ENCODE data around the gene DACH2. TPM values are rescaled to one million over a fixed set of nuclear protein-coding genes. Genes with fewer than 3 reads are reported as not detected.

Gene DACH2
- total RNA-seq, 1 donor from 2014 or later = not detected

GRCh38 chrX:86604607-86605006, 456.4 kb downstream of the DACH2 start:
- intact Hi-C loops (cut with micrococcal nuclease) = no loop called here
- Mint-ChIP-seq H3K36me3 (ENCODE audit: low read depth) (no peaks in the 10 kb centered on the region), H3K4me1 (ENCODE audit: low read depth) (no peaks in the 10 kb centered on the region), H3K4me3 (no peak overlapping the region), H3K27ac (no peak overlapping the region), H3K27me3 (ENCODE audit: insufficient read depth) (no peaks in the 10 kb centered on the region), H3K9me3 (no peaks in the 10 kb centered on the region)
- no peak for DNase-seq (ENCODE audit: low spot score)

GRCh38 chrX:86696951-86697350, 548.7 kb downstream of the DACH2 start:
- H3K4me1 Mint-ChIP-seq (ENCODE audit: low read depth) = no peaks in the 10 kb centered on the region

GRCh38 chrX:86711531-86712180, 563.4 kb downstream of the DACH2 start:
- no peaks in the 10 kb centered on the region for H3K36me3 Mint-ChIP-seq (ENCODE audit: low read depth)
- H3K27ac Mint-ChIP-seq = no peak overlapping the region
- H3K4me1 Mint-ChIP-seq (ENCODE audit: low read depth) = no peaks in the 10 kb centered on the region
- no peak for DNase-seq (ENCODE audit: low spot score)
- no peaks in the 10 kb centered on the region for H3K27me3 Mint-ChIP-seq (ENCODE audit: insufficient read depth)
- no peak overlapping the region for H3K4me3 Mint-ChIP-seq
- intact Hi-C loops (cut with micrococcal nuclease) = no loop called here
- H3K9me3 Mint-ChIP-seq = no peaks in the 10 kb centered on the region

More at GRCh38 chrX:86696951-86697350, 548.7 kb downstream of the DACH2 start:
- H3K27me3 Mint-ChIP-seq (ENCODE audit: insufficient read depth) = no peaks in the 10 kb centered on the region
- intact Hi-C loops (cut with micrococcal nuclease) = no loop called here
- H3K27ac Mint-ChIP-seq = no peak overlapping the region
- peaks cover 7% of the 10 kb centered on the region for H3K9me3 Mint-ChIP-seq
- no peak for DNase-seq (ENCODE audit: low spot score)
- no peaks in the 10 kb centered on the region for H3K36me3 Mint-ChIP-seq (ENCODE audit: low read depth)
- H3K4me3 Mint-ChIP-seq = no peak overlapping the region

- Mint-ChIP-seq H3K4me3 (no peak overlapping the region), H3K9me3 (no peaks in the 10 kb centered on the region), H3K27me3 (ENCODE audit: insufficient read depth) (no peaks in the 10 kb centered on the region), H3K27ac (no peak overlapping the region), H3K36me3 (ENCODE audit: low read depth) (no peaks in the 10 kb centered on the region), H3K4me1 (ENCODE audit: low read depth) (no peaks in the 10 kb centered on the region)
- DNase-seq (ENCODE audit: low spot score) = no peak
- intact Hi-C loops (cut with micrococcal nuclease) = no loop called here
Measured at GRCh38 chrX:86714441-86714840, 566.2 kb downstream of the DACH2 start.

GRCh38 chrX:86724277-86724676, 576.0 kb downstream of the DACH2 start:
- H3K36me3 Mint-ChIP-seq (ENCODE audit: low read depth) = no peaks in the 10 kb centered on the region
- no peaks in the 10 kb centered on the region for H3K27me3 Mint-ChIP-seq (ENCODE audit: insufficient read depth)
- no peak overlapping the region for H3K27ac Mint-ChIP-seq
- intact Hi-C loops (cut with micrococcal nuclease) = no loop called here
- no peaks in the 10 kb centered on the region for H3K9me3 Mint-ChIP-seq
- no peaks in the 10 kb centered on the region for H3K4me1 Mint-ChIP-seq (ENCODE audit: low read depth)
- no peak for DNase-seq (ENCODE audit: low spot score)
- H3K4me3 Mint-ChIP-seq = no peak overlapping the region

GRCh38 chrX:86747091-86747490, 598.8 kb downstream of the DACH2 start:
- no peak for DNase-seq (ENCODE audit: low spot score)
- Mint-ChIP-seq H3K9me3 (no peaks in the 10 kb centered on the region), H3K4me1 (ENCODE audit: low read depth) (no peaks in the 10 kb centered on the region), H3K27ac (no peak overlapping the region), H3K27me3 (ENCODE audit: insufficient read depth) (no peaks in the 10 kb centered on the region), H3K36me3 (ENCODE audit: low read depth) (no peaks in the 10 kb centered on the region), H3K4me3 (no peak overlapping the region)
- intact Hi-C loops (cut with micrococcal nuclease) = no loop called here

- Mint-ChIP-seq H3K36me3 (ENCODE audit: low read depth) (no peaks in the 10 kb centered on the region), H3K27ac (no peak overlapping the region)
- DNase-seq (ENCODE audit: low spot score) = no peak
Measured at GRCh38 chrX:86805241-86805640, 657.0 kb downstream of the DACH2 start.

GRCh38 chrX:86806786-86807185, 658.5 kb downstream of the DACH2 start:
- peaks cover 5% of the 10 kb centered on the region for H3K9me3 Mint-ChIP-seq
- H3K36me3 Mint-ChIP-seq (ENCODE audit: low read depth) = no peaks in the 10 kb centered on the region
- no peak overlapping the region for H3K27ac Mint-ChIP-seq
- no peaks in the 10 kb centered on the region for H3K4me1 Mint-ChIP-seq (ENCODE audit: low read depth)
- no peak for DNase-seq (ENCODE audit: low spot score)
- intact Hi-C loops (cut with micrococcal nuclease) = no loop called here
- H3K27me3 Mint-ChIP-seq (ENCODE audit: insufficient read depth) = no peaks in the 10 kb centered on the region
- no peak overlapping the region for H3K4me3 Mint-ChIP-seq

More at GRCh38 chrX:86805241-86805640, 657.0 kb downstream of the DACH2 start:
- Mint-ChIP-seq H3K4me1 (ENCODE audit: low read depth) (no peaks in the 10 kb centered on the region), H3K4me3 (no peak overlapping the region), H3K9me3 (peaks cover 5% of the 10 kb centered on the region), H3K27me3 (ENCODE audit: insufficient read depth) (no peaks in the 10 kb centered on the region)
- intact Hi-C loops (cut with micrococcal nuclease) = no loop called here

- Mint-ChIP-seq H3K4me1 (ENCODE audit: low read depth) (no peaks in the 10 kb centered on the region), H3K9me3 (peaks cover 5% of the 10 kb centered on the region), H3K27ac (no peak overlapping the region), H3K36me3 (ENCODE audit: low read depth) (no peaks in the 10 kb centered on the region), H3K4me3 (no peak overlapping the region), H3K27me3 (ENCODE audit: insufficient read depth) (no peaks in the 10 kb centered on the region)
- intact Hi-C loops (cut with micrococcal nuclease) = no loop called here
- DNase-seq (ENCODE audit: low spot score) = no peak
Measured at GRCh38 chrX:86809651-86810050, 661.4 kb downstream of the DACH2 start.

- no peaks in the 10 kb centered on the region for H3K36me3 Mint-ChIP-seq (ENCODE audit: low read depth)
- H3K4me1 Mint-ChIP-seq (ENCODE audit: low read depth) = no peaks in the 10 kb centered on the region
- intact Hi-C loops (cut with micrococcal nuclease) = no loop called here
- no peak overlapping the region for H3K27ac Mint-ChIP-seq
- no peaks in the 10 kb centered on the region for H3K9me3 Mint-ChIP-seq
- no peaks in the 10 kb centered on the region for H3K27me3 Mint-ChIP-seq (ENCODE audit: insufficient read depth)
- no peak for DNase-seq (ENCODE audit: low spot score)
- no peak overlapping the region for H3K4me3 Mint-ChIP-seq
Measured at GRCh38 chrX:86829786-86830185, 681.5 kb downstream of the DACH2 start.

GRCh38 chrX:86830685-86831084, 682.4 kb downstream of the DACH2 start:
- intact Hi-C loops (cut with micrococcal nuclease) = no loop called here
- Mint-ChIP-seq H3K4me1 (ENCODE audit: low read depth) (no peaks in the 10 kb centered on the region), H3K27me3 (ENCODE audit: insufficient read depth) (no peaks in the 10 kb centered on the region), H3K27ac (no peak overlapping the region), H3K36me3 (ENCODE audit: low read depth) (no peaks in the 10 kb centered on the region), H3K4me3 (no peak overlapping the region), H3K9me3 (no peaks in the 10 kb centered on the region)
- DNase-seq (ENCODE audit: low spot score) = no peak

- no peak overlapping the region for H3K4me3 Mint-ChIP-seq
- no peaks in the 10 kb centered on the region for H3K9me3 Mint-ChIP-seq
- intact Hi-C loops (cut with micrococcal nuclease) = no loop called here
- no peaks in the 10 kb centered on the region for H3K4me1 Mint-ChIP-seq (ENCODE audit: low read depth)
- no peaks in the 10 kb centered on the region for H3K36me3 Mint-ChIP-seq (ENCODE audit: low read depth)
- no peaks in the 10 kb centered on the region for H3K27me3 Mint-ChIP-seq (ENCODE audit: insufficient read depth)
- DNase-seq (ENCODE audit: low spot score) = no peak
- H3K27ac Mint-ChIP-seq = no peak overlapping the region
Measured at GRCh38 chrX:86845101-86845500, 696.9 kb downstream of the DACH2 start.

Measured in activated T-helper 1 cell treated with anti-CD3 and anti-CD28 coated beads, Interleukin-12 subunit alpha, Interleukin-12 subunit beta, Interleukin-2, Interleukin-4 antibody, amounts not matched to agents 30 ng/mL and 10 ng/mL and 1 ng/mL, durations not matched to agents 14 hours and 24 hours and 36 hours (primary cell).